Activated CD4-positive, alpha-beta T cell treated with anti-CD3 and anti-CD28 coated beads for 4 hours (primary cell): ENCODE results near the gene RNF213.
"Not testable (repeated sequence)": the region's sequence is repeated elsewhere in the genome, so short reads cannot be mapped to it uniquely, and the experiment has no call there.

Experiments used
- DNase-seq, 2 donors: peaks; one replicate each; pipeline ENCODE4 v3.0.0-alpha.2; 2020

Gene RNF213

GRCh38 chr17:80401086-80401485 is 140.4 kb downstream of the RNF213 start:
- DNase-seq: not testable (repeated sequence)

GRCh38 chr17:80402102-80402501 is 141.4 kb downstream of the RNF213 start:
- DNase-seq: not testable (repeated sequence)

- DNase-seq: no peak
Observed at GRCh38 chr17:80402959-80403358, 142.3 kb downstream of the RNF213 start.

- DNase-seq: no peak
Observed at GRCh38 chr17:80406146-80406545, 145.5 kb downstream of the RNF213 start.

GRCh38 chr17:80407917-80408316 is 147.3 kb downstream of the RNF213 start:
- not testable (repeated sequence) for DNase-seq

- no peak for DNase-seq
Observed at GRCh38 chr17:80408872-80409271, 148.2 kb downstream of the RNF213 start.

- no peak for DNase-seq
Observed at GRCh38 chr17:80409626-80410025, 149.0 kb downstream of the RNF213 start.

- DNase-seq: not testable (repeated sequence)
Observed at GRCh38 chr17:80410441-80411087, 149.9 kb downstream of the RNF213 start.

GRCh38 chr17:80413771-80414507 is 153.3 kb downstream of the RNF213 start:
- no peak for DNase-seq

- DNase-seq: no peak
Observed at GRCh38 chr17:80414508-80414802, 153.8 kb downstream of the RNF213 start.

GRCh38 chr17:80414803-80415625 is 154.4 kb downstream of the RNF213 start, which contains the start of gene ENDOV:
ENDOV (plus strand) TSS chr17:80415167; CDS start chr17:80415195, 28 bp downstream.
- DNase-seq: peak; percentile 94 to 95

- DNase-seq: no peak
Observed at GRCh38 chr17:80415626-80416137, 155.0 kb downstream of the RNF213 start.

- DNase-seq: no peak
Observed at GRCh38 chr17:80416260-80416939, 155.7 kb downstream of the RNF213 start.

- no peak for DNase-seq
Observed at GRCh38 chr17:80416940-80417293, 156.3 kb downstream of the RNF213 start.

GRCh38 chr17:80418589-80418988 is 157.9 kb downstream of the RNF213 start:
- DNase-seq: no peak

- no peak for DNase-seq
Observed at GRCh38 chr17:80419255-80419654, 158.6 kb downstream of the RNF213 start.

GRCh38 chr17:80421381-80422090 is 160.9 kb downstream of the RNF213 start:
- DNase-seq: no peak

- no peak for DNase-seq
Observed at GRCh38 chr17:80422276-80422675, 161.6 kb downstream of the RNF213 start.

- no peak for DNase-seq
Observed at GRCh38 chr17:80422981-80423380, 162.3 kb downstream of the RNF213 start.

GRCh38 chr17:80423536-80424225 is 163.0 kb downstream of the RNF213 start:
- DNase-seq: no peak

GRCh38 chr17:80424261-80424660 is 163.6 kb downstream of the RNF213 start:
- DNase-seq: no peak
